PC-3 (cell line): ENCODE results near the gene VWA7. TPM values are rescaled to one million over a fixed set of nuclear protein-coding genes. Genes with fewer than 3 reads are reported as not detected.

ENCODE experiments used
- ATAC-seq: fragments of 200-7000 bp; cut with Tn5 transposase; 2 replicates; pipeline ENCODE4 v1.9.1; 2020; ENCODE audit warnings: mild to moderate bottlenecking, moderate library complexity
- BruUV-seq: library from RNA; stranded (reverse); fragments of 400-500 nt; replicated peaks from 2 replicates; lab custom pipeline; 2021; lab: Mats Ljungman, UMichigan
- CTCF ChIA-PET: fragments of 300-600 bp; sonication (Branson Sonifier 250); formaldehyde crosslinking; loops from one replicate; lab custom pipeline; 2022; ENCODE audit warnings: antibody characterized with exemption; lab: Charles Lee
- POLR2A ChIA-PET: fragments of 300-600 bp; sonication (Branson Sonifier 250); formaldehyde crosslinking; loops from one replicate; lab custom pipeline; 2022; ENCODE audit warnings: antibody characterized with exemption; ENCODE audit not compliant: unreplicated experiment; lab: Charles Lee
- DNase-seq: peaks from one replicate; pipeline ENCODE4 v3.0.0-alpha.2; 2015
- H2AFZ ChIP-seq: fragments of 300-600 bp; sonication (generic); 2 replicates; pipeline ENCODE4 v1.6.0; 2016; ENCODE audit warnings: antibody characterized with exemption, low read length
- H3F3A ChIP-seq: fragments of 300-600 bp; sonication (generic); one replicate; pipeline ENCODE4 v1.6.0; 2017; ENCODE audit warnings: antibody characterized with exemption, low read length, control low read depth, mild to moderate bottlenecking; ENCODE audit not compliant: unreplicated experiment
- H3K27ac ChIP-seq: fragments of 300-600 bp; sonication (generic); 2 replicates; pipeline ENCODE4 v1.5.1; 2016; ENCODE audit warnings: mild to moderate bottlenecking, low read length
- H3K27me3 ChIP-seq: fragments of 300-600 bp; sonication (generic); 2 replicates; pipeline ENCODE4 v1.6.1; 2016; ENCODE audit warnings: low read length, mixed read lengths
- H3K36me3 ChIP-seq: fragments of 300-600 bp; sonication (generic); 2 replicates; pipeline ENCODE4 v1.6.1; 2016; ENCODE audit warnings: low read depth, mixed run types, low read length, mixed read lengths
- H3K4me1 ChIP-seq: fragments of 300-600 bp; sonication (generic); 2 replicates; pipeline ENCODE4 v1.5.1; 2016; ENCODE audit warnings: low read length; ENCODE audit not compliant: insufficient read depth
- H3K4me2 ChIP-seq: fragments of 300-600 bp; sonication (generic); 2 replicates; pipeline ENCODE4 v1.6.0; 2016; ENCODE audit warnings: low read length
- H3K4me3 ChIP-seq: fragments of 300-600 bp; sonication (generic); 2 replicates; pipeline ENCODE4 v1.5.1; 2016; ENCODE audit warnings: mild to moderate bottlenecking, low read length, mixed read lengths
- H3K79me2 ChIP-seq: fragments of 300-600 bp; sonication (generic); 2 replicates; pipeline ENCODE4 v1.6.1; 2017; ENCODE audit warnings: low read length, mixed read lengths
- H3K9ac ChIP-seq: fragments of 300-600 bp; sonication (generic); 2 replicates; pipeline ENCODE4 v1.6.0; 2016; ENCODE audit warnings: mild to moderate bottlenecking, low read length
- H3K9me2 ChIP-seq: fragments of 300-600 bp; sonication (generic); replicated peaks from 2 replicates; pipeline ENCODE4 v1.6.1; 2016; ENCODE audit warnings: mixed run types, low read length, mixed read lengths
- H3K9me3 ChIP-seq: fragments of 300-600 bp; sonication (generic); 2 replicates; pipeline ENCODE4 v1.6.1; 2016; ENCODE audit warnings: low read length, mixed read lengths
- H4K20me1 ChIP-seq: fragments of 300-600 bp; sonication (generic); 2 replicates; pipeline ENCODE4 v1.6.1; 2016; ENCODE audit warnings: low read length, mixed read lengths
- CTCF ChIP-seq: fragments of 300-600 bp; sonication (generic); conservative IDR thresholded peaks from 2 replicates; pipeline ENCODE4 v1.5.1; 2017; ENCODE audit warnings: antibody characterized with exemption, low read depth, mild to moderate bottlenecking, low read length
- EZH2 ChIP-seq: fragments of 300-600 bp; sonication (generic); IDR thresholded peaks from one replicate; pipeline ENCODE4 v1.6.1; 2017; ENCODE audit warnings: antibody characterized with exemption, mild to moderate bottlenecking, low read length; ENCODE audit not compliant: unreplicated experiment
- EZH2phosphoT487 ChIP-seq: fragments of 300-600 bp; sonication (generic); IDR thresholded peaks from 2 replicates; pipeline ENCODE4 v1.6.1; 2018; ENCODE audit warnings: mild to moderate bottlenecking, antibody characterized with exemption, low read length, borderline replicate concordance
- intact Hi-C: fragments of 100-400 bp; cut with micrococcal nuclease; formaldehyde crosslinking; loops from 2 replicates; pipeline ENCODE4 v1.9.0; 2023
- total RNA-seq: library from RNA; depleted of rRNA; stranded (reverse); fragments of >200 nt; gene quantifications from 2 replicates; pipeline ENCODE4 v1.2.3, GENCODE V29; 2014

Gene VWA7
- total RNA-seq, 1 experiment from 2014 or later: 1.9 TPM

GRCh38 chr6:31728767-31729514 lies 48.2 kb downstream of the VWA7 start, which contains the start of gene DDAH2:
Gene DDAH2, minus strand, starts transcription at chr6:31729299. Its CDS starts 138 bp downstream, at chr6:31729161.
- Histone ChIP-seq H3K27ac (peak within 1 kb of the TSS; percentile 30), H3K79me2 (peaks cover 10% of the 10 kb centered on the region), H3K4me1 (peaks cover 5% of the 10 kb centered on the region), H3K36me3 (peaks cover 30% of the 10 kb centered on the region), H3K27me3 (no peaks in the 10 kb centered on the region), H4K20me1 (peaks cover 6% of the 10 kb centered on the region), H3K9ac (peak within 1 kb of the TSS; percentile 58), H3K9me3 (no peaks in the 10 kb centered on the region), H3F3A (peaks cover 4% of the 10 kb centered on the region), H3K4me3 (peak within 1 kb of the TSS; percentile 77), H2AFZ (peak within 1 kb of the TSS; percentile 76), H3K4me2 (peak within 1 kb of the TSS; percentile 89), H3K9me2 (no peaks in the 10 kb centered on the region)
- intact Hi-C loops: loop anchor here (1.0 kb wide), 1 partner anchor 40 kb away; no protein-coding TSS in a partner anchor
- ChIA-PET POLR2A (interaction anchor here (0.6 kb wide), 1 partner anchor 24 kb away, joined by 3 read pairs; no protein-coding TSS in a partner anchor), CTCF (interaction anchor here (1.2 to 1.5 kb wide), 2 partner anchors 24 to 41 kb away, joined by 4 to 7 read pairs; no protein-coding TSS in a partner anchor)
- ATAC-seq (peak; percentile 33), DNase-seq (no peak)
- no peak for TF ChIP-seq EZH2
- TF ChIP-seq CTCF: no peak; the same call in 1 of the 2 replicates
- no peak for TF ChIP-seq EZH2phosphoT487
- BruUV-seq: TSS peak; percentile 26

GRCh38 chr6:31727717-31728671 lies 49.1 kb downstream of the VWA7 start:
- peak overlapping the region; percentile 77 for H3K4me3 ChIP-seq
- H3K4me1 ChIP-seq: no peaks in the 10 kb centered on the region
- no peak for ATAC-seq
- peaks cover 4% of the 10 kb centered on the region for H3F3A ChIP-seq
- DNase-seq: no peak
- H3K27me3 ChIP-seq: no peaks in the 10 kb centered on the region
- no peaks in the 10 kb centered on the region for H3K9me2 ChIP-seq
- H3K36me3 ChIP-seq: peaks cover 21% of the 10 kb centered on the region
- H3K9ac ChIP-seq: no peak overlapping the region
- peaks cover under 1% of the 10 kb centered on the region; the same call in 1 of the 2 replicates for H3K79me2 ChIP-seq
- no TSS peak for BruUV-seq
- ChIA-PET POLR2A (no interaction called here), CTCF (no interaction called here)
- peak overlapping the region; percentile 89 for H3K4me2 ChIP-seq
- no peak overlapping the region for H2AFZ ChIP-seq
- no peak overlapping the region for H3K27ac ChIP-seq
- TF ChIP-seq EZH2 (no peak), CTCF (no peak), EZH2phosphoT487 (no peak)
- H3K9me3 ChIP-seq: no peaks in the 10 kb centered on the region
- no peaks in the 10 kb centered on the region for H4K20me1 ChIP-seq
- intact Hi-C loops: no loop called here
